ENCODE results near the gene RGS18. TPM values are rescaled to one million over a fixed set of nuclear protein-coding genes. Genes with fewer than 3 reads are reported as not detected.

The RGS18 gene
- total and polyA plus RNA-seq, 2 experiments from 2014 or later: not detected

GRCh38 chr1:192126030-192126619 is 32.1 kb upstream of the RGS18 start:
- Histone ChIP-seq H4K20me1 (replicated peaks; ENCODE audit: insufficient read depth) (no peaks in the 10 kb centered on the region), H3K36me3 (ENCODE audit: insufficient read depth) (no peaks in the 10 kb centered on the region), H3K4me2 (peak overlapping the region; percentile 27), H3K27me3 (ENCODE audit: insufficient read depth) (no peaks in the 10 kb centered on the region), H3K4me3 (peak overlapping the region; percentile 9), H3K79me2 (replicated peaks; ENCODE audit: insufficient read depth) (no peaks in the 10 kb centered on the region), H3F3A (replicated peaks; ENCODE audit: low read depth) (no peaks in the 10 kb centered on the region), H3K4me1 (ENCODE audit: insufficient read depth) (peaks cover 24% of the 10 kb centered on the region), H3K9me2 (ENCODE audit: insufficient read depth) (peaks cover 3% of the 10 kb centered on the region; the same call in 1 of the 2 replicates), H3K27ac (ENCODE audit: low read depth) (peak overlapping the region; percentile 48; the same call in 1 of the 2 replicates), H2AFZ (no peak overlapping the region)
- H3K27ac Mint-ChIP-seq: peak overlapping the region; percentile 95
- peaks cover 5% of the 10 kb centered on the region; the same call in 1 of the 3 replicates for H3K36me3 Mint-ChIP-seq (ENCODE audit: low read depth)
- TF ChIP-seq NANOG (IDR thresholded peaks at IDR 0.05; ENCODE audit: borderline replicate concordance) (peak; percentile 60; the same call in 1 of the 2 replicates), ZNF331 (CRISPR knock-in tag; IDR thresholded peaks at IDR 0.05; ENCODE audit: low read depth) (no peak), EZH2 (IDR thresholded peaks at IDR 0.05; ENCODE audit: low read depth, unreplicated experiment) (no peak)
- H3K9me3 Mint-ChIP-seq: no peaks in the 10 kb centered on the region; the same call in 2 of the 3 replicates
- ATAC-seq (no peak), DNase-seq (ENCODE audit: low spot score) (peak; percentile 28)
- peaks cover 1% of the 10 kb centered on the region for H3K27me3 Mint-ChIP-seq (ENCODE audit: insufficient read depth, low read depth, poor library complexity)
- H3K4me3 Mint-ChIP-seq: 0 out of 3 replicates have a peak overlapping the region, but pooled peaks have one; percentile 8
- peaks cover 25% of the 10 kb centered on the region for H3K4me1 Mint-ChIP-seq

GRCh38 chr1:192130175-192130574 is 28.1 kb upstream of the RGS18 start:
- H3K36me3 Mint-ChIP-seq (ENCODE audit: low read depth): peaks cover 3% of the 10 kb centered on the region; the same call in 1 of the 3 replicates
- Histone ChIP-seq H3K36me3 (ENCODE audit: insufficient read depth) (no peaks in the 10 kb centered on the region), H3K79me2 (replicated peaks; ENCODE audit: insufficient read depth) (no peaks in the 10 kb centered on the region), H3K4me1 (ENCODE audit: insufficient read depth) (peaks cover 20% of the 10 kb centered on the region), H3K4me2 (no peak overlapping the region), H3K9me2 (ENCODE audit: insufficient read depth) (peaks cover 7% of the 10 kb centered on the region; the same call in 1 of the 2 replicates), H3K4me3 (no peak overlapping the region), H2AFZ (no peak overlapping the region), H3K27me3 (ENCODE audit: insufficient read depth) (no peaks in the 10 kb centered on the region), H3K27ac (ENCODE audit: low read depth) (no peak overlapping the region), H3F3A (replicated peaks; ENCODE audit: low read depth) (no peaks in the 10 kb centered on the region), H4K20me1 (replicated peaks; ENCODE audit: insufficient read depth) (no peaks in the 10 kb centered on the region)
- peaks cover 4% of the 10 kb centered on the region; the same call in 2 of the 3 replicates for H3K9me3 Mint-ChIP-seq
- no peaks in the 10 kb centered on the region for H3K27me3 Mint-ChIP-seq (ENCODE audit: insufficient read depth, low read depth, poor library complexity)
- no peak for ATAC-seq
- H3K4me1 Mint-ChIP-seq: peaks cover 19% of the 10 kb centered on the region
- H3K27ac Mint-ChIP-seq: no peak overlapping the region
- H3K4me3 Mint-ChIP-seq: no peak overlapping the region
- no peak for DNase-seq (ENCODE audit: low spot score)
- no peak for TF ChIP-seq REST (IDR thresholded peaks at IDR 0.05; ENCODE audit: unreplicated experiment)
- no peak for TF ChIP-seq ZNF114 (CRISPR knock-in tag; IDR thresholded peaks at IDR 0.05)
- no peak for TF ChIP-seq CTCF (conservative IDR thresholded peaks at IDR 0.05; ENCODE audit: low read depth in 2 of 2)
- no peak for TF ChIP-seq NANOG (IDR thresholded peaks at IDR 0.05; ENCODE audit: borderline replicate concordance)
- no peak for TF ChIP-seq EZH2 (IDR thresholded peaks at IDR 0.05; ENCODE audit: low read depth, unreplicated experiment)
- no peak for TF ChIP-seq ZNF331 (CRISPR knock-in tag; IDR thresholded peaks at IDR 0.05; ENCODE audit: low read depth)
- no peak for TF ChIP-seq EZH2phosphoT487 (IDR thresholded peaks at IDR 0.05; ENCODE audit: unreplicated experiment)
- TF ChIP-seq STAT1 (IDR thresholded peaks at IDR 0.05; ENCODE audit: unreplicated experiment): no peak
- TF ChIP-seq POLR2AphosphoS5 (IDR thresholded peaks at IDR 0.05; ENCODE audit: low read depth): no peak
- no peak for TF ChIP-seq ETS1 (IDR thresholded peaks at IDR 0.05)
